Nephron (organoid): Measurements from ENCODE around the gene DDX25.

Experiments used
- H3K27ac Mint-ChIP-seq, 3 experiments: 2 replicates each; pipeline ENCODE4 v1.8.0; 2020; ENCODE audit warnings: mixed read lengths in 3 of 3, mild to moderate bottlenecking in 2 of 3, moderate library complexity in 1 of 3
- H3K27me3 Mint-ChIP-seq: 2 replicates; pipeline ENCODE4 v1.8.0; 2021; ENCODE audit warnings: low read depth, mild to moderate bottlenecking, moderate library complexity, mixed read lengths
- H3K36me3 Mint-ChIP-seq: 2 replicates; pipeline ENCODE4 v1.8.0; 2020; ENCODE audit warnings: low read depth, mixed read lengths
- H3K4me1 Mint-ChIP-seq: 2 replicates; pipeline ENCODE4 v1.8.0; 2020; ENCODE audit warnings: mixed read lengths
- H3K4me3 Mint-ChIP-seq, 3 experiments: 2 replicates each; pipeline ENCODE4 v1.8.0; 2020; ENCODE audit warnings: mild to moderate bottlenecking in 3 of 3, mixed read lengths in 3 of 3, moderate library complexity in 2 of 3
- H3K9me3 Mint-ChIP-seq: 2 replicates; pipeline ENCODE4 v1.8.0; 2020; ENCODE audit warnings: mixed read lengths
- CTCF ChIP-seq, 3 experiments: fragments of 200-600 bp; sonication (generic); IDR thresholded peaks; one replicate each; pipeline ENCODE4 v1.5.0; 2021; ENCODE audit warnings: antibody characterized with exemption in 3 of 3; ENCODE audit not compliant: unreplicated experiment in 3 of 3

DDX25 gene

GRCh38 chr11:125935056-125935455 is 30.7 kb downstream of the DDX25 start:
- H3K27me3 Mint-ChIP-seq, result peaks cover 8% of the 10 kb centered on the region
- no peak for TF ChIP-seq CTCF (IDR thresholded peaks at IDR 0.05; ENCODE audit: unreplicated experiment in 3 of 3)
- peaks cover 62% of the 10 kb centered on the region for H3K4me1 Mint-ChIP-seq
- peak overlapping the region; percentile 91 to 96 (median 91) for H3K27ac Mint-ChIP-seq
- no peaks in the 10 kb centered on the region for H3K36me3 Mint-ChIP-seq
- no peaks in the 10 kb centered on the region for H3K9me3 Mint-ChIP-seq
- H3K4me3 Mint-ChIP-seq, result peak overlapping the region in 1 of 3 experiments; percentile 11

- Mint-ChIP-seq H3K9me3 (no peaks in the 10 kb centered on the region), H3K4me3 (peak overlapping the region in 1 of 3 experiments; percentile 8), H3K27ac (peak overlapping the region; percentile 91 to 96 (median 91)), H3K4me1 (peaks cover 66% of the 10 kb centered on the region), H3K27me3 (peaks cover 5% of the 10 kb centered on the region), H3K36me3 (no peaks in the 10 kb centered on the region)
- TF ChIP-seq CTCF (IDR thresholded peaks at IDR 0.05; ENCODE audit: unreplicated experiment in 3 of 3), result no peak
These were observed 31.4 kb downstream of the DDX25 start for GRCh38 chr11:125935618-125936199.

- H3K9me3 Mint-ChIP-seq, result no peaks in the 10 kb centered on the region
- H3K4me1 Mint-ChIP-seq, result peaks cover 66% of the 10 kb centered on the region
These were observed 34.1 kb downstream of the DDX25 start for GRCh38 chr11:125938418-125938817.

GRCh38 chr11:125939081-125939521 is 34.8 kb downstream of the DDX25 start:
- H3K36me3 Mint-ChIP-seq, result no peaks in the 10 kb centered on the region
- no peak for TF ChIP-seq CTCF (IDR thresholded peaks at IDR 0.05; ENCODE audit: unreplicated experiment in 3 of 3)
- no peaks in the 10 kb centered on the region for H3K9me3 Mint-ChIP-seq
- peaks cover 4% of the 10 kb centered on the region for H3K27me3 Mint-ChIP-seq
- peaks cover 65% of the 10 kb centered on the region for H3K4me1 Mint-ChIP-seq
- H3K4me3 Mint-ChIP-seq, result peak overlapping the region in 1 of 3 experiments; percentile 67
- peak overlapping the region; percentile 68 to 95 (median 93) for H3K27ac Mint-ChIP-seq

More at GRCh38 chr11:125938418-125938817, 34.1 kb downstream of the DDX25 start:
- TF ChIP-seq CTCF (IDR thresholded peaks at IDR 0.05; ENCODE audit: unreplicated experiment in 3 of 3), result no peak
- peak overlapping the region; percentile 68 to 95 (median 93) for H3K27ac Mint-ChIP-seq
- peaks cover 4% of the 10 kb centered on the region for H3K27me3 Mint-ChIP-seq
- no peak overlapping the region for H3K4me3 Mint-ChIP-seq
- H3K36me3 Mint-ChIP-seq, result no peaks in the 10 kb centered on the region

GRCh38 chr11:125940145-125940544 is 35.8 kb downstream of the DDX25 start:
- no peak for TF ChIP-seq CTCF (IDR thresholded peaks at IDR 0.05; ENCODE audit: unreplicated experiment in 3 of 3)
- H3K4me3 Mint-ChIP-seq, result no peak overlapping the region
- H3K27ac Mint-ChIP-seq, result peak overlapping the region in 2 of 3 experiments; percentile 16 to 54
- H3K9me3 Mint-ChIP-seq, result no peaks in the 10 kb centered on the region
- H3K4me1 Mint-ChIP-seq, result peaks cover 68% of the 10 kb centered on the region
- no peaks in the 10 kb centered on the region for H3K36me3 Mint-ChIP-seq
- peaks cover 8% of the 10 kb centered on the region for H3K27me3 Mint-ChIP-seq

GRCh38 chr11:125941267-125941618 is 36.9 kb downstream of the DDX25 start:
- no peak for TF ChIP-seq CTCF (IDR thresholded peaks at IDR 0.05; ENCODE audit: unreplicated experiment in 3 of 3)
- Mint-ChIP-seq H3K27ac (peak overlapping the region; percentile 65 to 96 (median 88)), H3K4me1 (peaks cover 61% of the 10 kb centered on the region), H3K27me3 (peaks cover 8% of the 10 kb centered on the region), H3K4me3 (no peak overlapping the region), H3K9me3 (no peaks in the 10 kb centered on the region), H3K36me3 (no peaks in the 10 kb centered on the region)
